ENCODE data around the gene KAT8.
"Not testable (repeated sequence)": the region's sequence is repeated elsewhere in the genome, so short reads cannot be mapped to it uniquely, and the experiment has no call there.

Gene KAT8

GRCh38 chr16:31131841-31132271 lies 14.4 kb downstream of the KAT8 start:
- no peak for DNase-seq (ENCODE audit: low read depth, low spot score)

- DNase-seq (ENCODE audit: low read depth, low spot score) = no peak
These were observed 15.0 kb downstream of the KAT8 start for GRCh38 chr16:31132303-31132979.

- no peak for DNase-seq (ENCODE audit: low read depth, low spot score)
These were observed 15.6 kb downstream of the KAT8 start for GRCh38 chr16:31133046-31133501.

GRCh38 chr16:31134091-31134571 lies 16.7 kb downstream of the KAT8 start:
- peak; percentile 57 for DNase-seq (ENCODE audit: low read depth, low spot score)

GRCh38 chr16:31134625-31135534 lies 17.4 kb downstream of the KAT8 start:
- DNase-seq (ENCODE audit: low read depth, low spot score) = peak; percentile 31

- DNase-seq (ENCODE audit: low read depth, low spot score) = no peak
These were observed 18.2 kb downstream of the KAT8 start, which contains the start of gene PRSS8 for GRCh38 chr16:31135535-31136286. PRSS8 (minus strand) TSS chr16:31135727; CDS start chr16:31135498, 229 bp downstream.

- DNase-seq (ENCODE audit: low read depth, low spot score) = no peak
These were observed 18.8 kb downstream of the KAT8 start for GRCh38 chr16:31136287-31136662.

GRCh38 chr16:31136822-31137499 lies 19.5 kb downstream of the KAT8 start:
- DNase-seq (ENCODE audit: low read depth, low spot score) = not testable (repeated sequence)

- peak; percentile 91 for DNase-seq (ENCODE audit: low read depth, low spot score)
These were observed 21.4 kb downstream of the KAT8 start for GRCh38 chr16:31138621-31139578.

- not testable (repeated sequence) for DNase-seq (ENCODE audit: low read depth, low spot score)
These were observed 23.6 kb downstream of the KAT8 start for GRCh38 chr16:31141071-31141469.

- no peak for DNase-seq (ENCODE audit: low read depth, low spot score)
These were observed 24.1 kb downstream of the KAT8 start for GRCh38 chr16:31141489-31142108.

- peak; percentile 100 for DNase-seq (ENCODE audit: low read depth, low spot score)
These were observed 24.9 kb downstream of the KAT8 start for GRCh38 chr16:31142109-31143010.

- no peak for DNase-seq (ENCODE audit: low read depth, low spot score)
These were observed 25.7 kb downstream of the KAT8 start for GRCh38 chr16:31143011-31143693.

- no peak for DNase-seq (ENCODE audit: low read depth, low spot score)
These were observed 26.3 kb downstream of the KAT8 start for GRCh38 chr16:31143694-31144148.

- DNase-seq (ENCODE audit: low read depth, low spot score) = not testable (repeated sequence)
These were observed 27.0 kb downstream of the KAT8 start for GRCh38 chr16:31144418-31144817.

- DNase-seq (ENCODE audit: low read depth, low spot score) = no peak
These were observed 28.0 kb downstream of the KAT8 start for GRCh38 chr16:31145398-31145990.

GRCh38 chr16:31147574-31147973 lies 30.1 kb downstream of the KAT8 start:
- no peak for DNase-seq (ENCODE audit: low read depth, low spot score)
